Cardiac fibroblast (primary cell): ENCODE measurements around the gene SLC12A5.
A peak's percentile ranks its signal among the peaks of the same experiment; 100 is the strongest.
"Not testable (repeated sequence)": the region's sequence is repeated elsewhere in the genome, so short reads cannot be mapped to it uniquely, and the experiment has no call there.

ENCODE experiments used
- DNase-seq, 2 donors: peaks; one replicate each; pipeline versions ENCODE4 v3.0.0 to v3.0.0-alpha.2; 2010; ENCODE audit warnings: low read depth in 2 of 2
- H3K4me3 ChIP-seq, 2 donors: replicated peaks in 1 of 2; 1 replicate in 1 of 2; 2 replicates in 1 of 2; pipeline ENCODE4 v1.5.1; 2011; ENCODE audit warnings: low read depth in 2 of 2, low read length in 2 of 2, mild to moderate bottlenecking in 2 of 2, moderate library complexity in 1 of 2
- TF ChIP-seq, protein P1 (sequence below): IDR thresholded peaks from one replicate; pipeline ENCODE4 v1.5.1; 2011; ENCODE audit warnings: low read depth, mild to moderate bottlenecking, low read length, inconsistent platforms

SLC12A5 gene

DNA sequence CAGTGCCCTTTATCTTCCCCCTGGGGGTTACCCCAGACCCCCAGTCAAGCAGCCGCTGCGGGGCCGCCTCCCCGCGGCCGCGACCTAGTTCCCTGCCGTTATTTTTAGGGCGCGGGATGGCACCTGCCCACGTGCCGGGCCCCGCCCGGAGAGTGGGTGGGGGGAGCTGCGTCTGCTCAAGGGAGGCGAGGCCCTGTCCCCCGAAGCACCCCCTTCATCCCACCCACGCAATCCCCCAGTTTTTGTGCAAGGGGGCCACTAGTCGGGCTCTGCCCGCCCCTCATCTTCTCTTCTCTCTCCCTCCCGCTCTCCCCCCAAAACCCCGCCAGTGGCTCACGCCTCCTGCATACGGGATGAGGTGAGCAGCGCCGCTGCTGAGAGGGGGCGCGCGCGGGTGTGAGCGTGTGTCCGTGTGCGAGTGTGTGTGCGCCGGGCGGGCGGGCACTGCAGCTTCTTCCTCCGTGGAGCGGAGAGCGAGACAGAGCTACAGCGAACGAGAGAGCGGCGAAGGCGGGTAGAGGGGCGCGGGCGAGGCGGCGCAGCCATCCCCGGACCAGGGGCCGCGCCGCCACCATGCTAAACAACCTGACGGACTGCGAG lies at the start of gene SLC12A5:
Gene SLC12A5 (plus strand): TSS at position 444 of the 600 bp plus-strand sequence. CDS start 130 bp downstream, at position 574.
- H3K4me3 ChIP-seq, result no peak within 1 kb of the TSS
- TF ChIP-seq, protein P1, sequence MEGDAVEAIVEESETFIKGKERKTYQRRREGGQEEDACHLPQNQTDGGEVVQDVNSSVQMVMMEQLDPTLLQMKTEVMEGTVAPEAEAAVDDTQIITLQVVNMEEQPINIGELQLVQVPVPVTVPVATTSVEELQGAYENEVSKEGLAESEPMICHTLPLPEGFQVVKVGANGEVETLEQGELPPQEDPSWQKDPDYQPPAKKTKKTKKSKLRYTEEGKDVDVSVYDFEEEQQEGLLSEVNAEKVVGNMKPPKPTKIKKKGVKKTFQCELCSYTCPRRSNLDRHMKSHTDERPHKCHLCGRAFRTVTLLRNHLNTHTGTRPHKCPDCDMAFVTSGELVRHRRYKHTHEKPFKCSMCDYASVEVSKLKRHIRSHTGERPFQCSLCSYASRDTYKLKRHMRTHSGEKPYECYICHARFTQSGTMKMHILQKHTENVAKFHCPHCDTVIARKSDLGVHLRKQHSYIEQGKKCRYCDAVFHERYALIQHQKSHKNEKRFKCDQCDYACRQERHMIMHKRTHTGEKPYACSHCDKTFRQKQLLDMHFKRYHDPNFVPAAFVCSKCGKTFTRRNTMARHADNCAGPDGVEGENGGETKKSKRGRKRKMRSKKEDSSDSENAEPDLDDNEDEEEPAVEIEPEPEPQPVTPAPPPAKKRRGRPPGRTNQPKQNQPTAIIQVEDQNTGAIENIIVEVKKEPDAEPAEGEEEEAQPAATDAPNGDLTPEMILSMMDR, result no peak
- no peak for DNase-seq

DNA sequence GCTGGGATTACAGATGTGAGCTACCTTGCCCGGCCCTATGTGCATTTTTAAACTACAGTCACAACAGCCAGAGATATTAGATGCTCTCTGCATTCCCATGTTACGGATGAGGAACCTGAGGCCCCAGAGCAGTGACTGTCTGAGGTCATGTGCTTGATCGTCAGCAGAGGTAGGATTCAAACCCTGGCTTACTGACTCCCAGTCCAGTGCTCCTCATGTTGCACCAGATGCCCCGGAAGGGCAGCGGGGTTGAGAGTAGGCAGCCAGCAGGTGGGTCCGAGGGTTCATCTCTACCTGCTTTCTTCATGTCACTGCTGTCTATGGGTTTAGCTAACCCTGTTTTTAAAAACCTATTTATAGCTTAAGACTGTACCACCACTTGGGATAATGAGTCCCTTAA lies 47.8 kb upstream of the SLC12A5 start:
- no peak for DNase-seq
- TF ChIP-seq, protein P1, result no peak
- no peak overlapping the region for H3K4me3 ChIP-seq

DNA sequence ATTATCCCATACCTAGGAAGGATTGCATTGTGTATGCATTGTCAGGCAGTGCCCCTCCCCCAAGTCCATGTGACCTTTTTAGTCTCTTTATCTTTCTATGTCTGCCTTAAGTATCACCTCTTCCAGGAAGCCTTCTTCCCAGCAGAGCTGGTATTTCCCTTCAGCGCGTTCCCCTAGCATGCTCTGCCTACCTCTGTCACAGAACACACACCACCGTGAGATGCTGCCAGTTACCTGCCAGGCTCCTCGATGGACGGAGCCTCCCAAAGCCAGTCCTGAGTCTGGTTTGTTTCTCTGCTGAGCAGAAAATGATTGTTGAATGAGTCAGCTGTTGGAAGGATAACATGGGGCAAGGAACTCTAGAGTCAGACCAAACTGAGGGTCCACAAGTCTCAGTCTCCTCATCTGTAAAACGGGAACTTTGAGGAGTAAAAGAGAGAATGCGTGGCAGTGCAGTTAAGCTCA lies 45.7 kb upstream of the SLC12A5 start:
- TF ChIP-seq, protein P1, result no peak
- DNase-seq, result no peak
- H3K4me3 ChIP-seq, result no peak overlapping the region

DNA sequence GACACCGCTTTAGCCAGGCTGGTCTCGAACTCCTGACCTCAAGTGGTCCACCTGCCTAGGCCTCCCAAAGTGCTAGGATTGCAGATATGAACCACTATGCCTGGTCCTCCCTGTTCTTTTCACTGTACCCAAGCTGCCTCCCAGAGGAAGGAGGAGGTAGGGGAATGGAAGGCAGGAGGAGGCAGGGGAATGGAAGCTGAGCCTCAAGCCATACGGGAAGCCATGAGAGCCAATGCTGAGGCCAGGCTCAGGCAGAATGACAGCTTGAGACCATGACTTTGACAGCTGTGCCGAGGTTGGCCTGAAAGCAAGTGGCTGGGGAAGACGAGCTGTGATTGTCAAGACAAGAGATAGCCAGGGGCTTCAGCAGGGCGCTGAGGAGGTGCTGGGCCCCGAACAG lies 43.4 kb upstream of the SLC12A5 start:
- TF ChIP-seq, protein P1, result no peak
- peak; percentile 17 to 25 for DNase-seq
- H3K4me3 ChIP-seq, result no peak overlapping the region

DNA sequence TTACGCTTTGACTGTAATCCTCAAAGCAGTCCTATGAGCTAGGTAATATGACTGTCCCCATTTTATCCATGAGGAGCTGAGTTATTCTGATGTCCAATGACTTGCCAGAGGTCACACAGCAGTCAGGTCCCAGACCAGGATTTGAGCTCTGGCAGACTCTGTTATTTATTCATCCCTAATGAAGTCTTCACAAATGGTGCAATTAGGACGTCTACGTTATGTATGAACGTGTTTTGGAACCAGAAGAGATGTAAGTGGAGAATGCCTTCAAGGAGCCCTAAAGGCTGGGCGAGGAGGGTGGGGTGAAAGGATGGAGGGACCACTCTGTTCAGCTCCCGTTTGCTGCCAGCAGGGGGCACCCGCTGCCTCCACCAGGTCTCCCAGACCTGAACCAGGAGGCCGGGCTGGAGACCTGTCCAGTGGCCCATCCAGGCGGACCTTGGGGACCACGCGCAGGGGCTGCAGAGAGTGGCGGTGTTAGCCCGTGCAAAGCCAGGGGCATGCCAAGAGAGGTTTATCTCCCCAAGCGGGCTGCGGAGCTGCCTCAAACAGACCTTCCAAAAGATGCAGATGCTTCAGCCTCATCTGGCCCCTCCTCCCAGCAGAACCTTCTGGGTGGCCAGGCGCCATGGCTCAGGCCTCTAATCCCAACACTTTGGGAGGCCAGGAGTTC lies 41.8 kb upstream of the SLC12A5 start:
- peak; percentile 65 to 67 for DNase-seq
- TF ChIP-seq, protein P1, result peak; percentile 95

DNA sequence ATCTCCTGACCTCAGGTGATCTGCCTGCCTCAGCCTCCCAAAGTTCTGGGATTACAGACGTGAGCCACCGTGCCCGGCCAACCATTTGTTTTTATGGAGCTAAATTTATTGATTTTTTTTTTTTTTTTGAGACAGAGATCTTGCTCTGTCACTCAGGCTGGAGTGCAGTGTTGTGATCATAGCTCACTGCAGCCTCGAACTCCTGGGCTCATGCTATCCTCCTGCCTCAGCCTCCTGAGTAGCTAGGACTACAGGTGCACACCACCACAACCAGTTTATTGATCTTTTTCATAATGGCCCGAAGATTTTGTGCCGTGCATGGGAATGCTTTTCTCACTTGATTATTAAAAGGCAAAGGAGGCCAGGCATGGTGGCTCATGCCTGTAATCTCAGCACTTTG lies 40.2 kb upstream of the SLC12A5 start:
- not testable (repeated sequence) for H3K4me3 ChIP-seq, DNase-seq

More for the DNA sequence above, 41.8 kb upstream of the SLC12A5 start:
- no peak overlapping the region for H3K4me3 ChIP-seq

DNA sequence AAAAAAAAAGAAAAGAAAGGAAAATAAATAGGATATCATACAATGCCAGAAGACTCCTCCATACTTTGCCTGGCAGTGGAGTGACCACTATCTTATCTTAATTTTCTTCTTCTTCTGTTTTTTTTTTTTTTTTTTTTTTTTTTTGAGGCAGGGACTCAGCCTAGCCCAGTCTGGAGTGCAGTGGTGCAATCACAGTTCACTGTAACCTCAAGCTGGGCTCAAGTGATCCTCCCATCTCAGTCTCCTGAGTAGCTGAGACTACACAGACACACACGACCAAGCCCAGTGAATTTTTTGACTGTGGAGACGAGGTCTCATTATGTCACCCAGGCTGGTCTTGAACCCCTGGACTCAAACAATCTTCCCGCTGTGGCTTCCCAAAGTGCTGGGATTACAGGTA lies 37.4 kb upstream of the SLC12A5 start:
- TF ChIP-seq, protein P1, result no peak
- no peak for DNase-seq
- H3K4me3 ChIP-seq, result no peak overlapping the region
